ENCODE data around the gene UTP14A.
A peak's percentile ranks its signal among the peaks of the same experiment; 100 is the strongest.

UTP14A gene

GRCh38 chrX:129932821-129933321 lies 26.9 kb downstream of the UTP14A start:
- peak; percentile 39 for DNase-seq
- H3K4me1 Mint-ChIP-seq (ENCODE audit: low read depth) = peaks cover 5% of the 10 kb centered on the region
- H3K27me3 Mint-ChIP-seq = peaks cover 21% of the 10 kb centered on the region
- H3K36me3 Mint-ChIP-seq (ENCODE audit: low read depth) = peaks cover 19% of the 10 kb centered on the region
- H3K9me3 Mint-ChIP-seq = no peaks in the 10 kb centered on the region
- peak overlapping the region; percentile 56 for H3K4me3 Mint-ChIP-seq
- no peak overlapping the region for H3K27ac Mint-ChIP-seq

- H3K4me1 Mint-ChIP-seq (ENCODE audit: low read depth) = peaks cover 9% of the 10 kb centered on the region
- H3K9me3 Mint-ChIP-seq = no peaks in the 10 kb centered on the region
- peak overlapping the region; percentile 32 for H3K4me3 Mint-ChIP-seq
- H3K27me3 Mint-ChIP-seq = peaks cover 21% of the 10 kb centered on the region
- DNase-seq = no peak
- H3K36me3 Mint-ChIP-seq (ENCODE audit: low read depth) = peaks cover 15% of the 10 kb centered on the region
- no peak overlapping the region for H3K27ac Mint-ChIP-seq
These were observed 27.7 kb downstream of the UTP14A start for GRCh38 chrX:129933700-129934099.

GRCh38 chrX:129934461-129934860 lies 28.5 kb downstream of the UTP14A start:
- DNase-seq = no peak
- Mint-ChIP-seq H3K9me3 (no peaks in the 10 kb centered on the region), H3K4me1 (ENCODE audit: low read depth) (peaks cover 9% of the 10 kb centered on the region), H3K4me3 (no peak overlapping the region), H3K27ac (no peak overlapping the region), H3K36me3 (ENCODE audit: low read depth) (peaks cover 7% of the 10 kb centered on the region), H3K27me3 (peaks cover 25% of the 10 kb centered on the region)

GRCh38 chrX:129934952-129935351 lies 29.0 kb downstream of the UTP14A start:
- DNase-seq = no peak
- Mint-ChIP-seq H3K27ac (no peak overlapping the region), H3K27me3 (peaks cover 26% of the 10 kb centered on the region), H3K4me1 (ENCODE audit: low read depth) (peaks cover 9% of the 10 kb centered on the region), H3K4me3 (no peak overlapping the region), H3K36me3 (ENCODE audit: low read depth) (peaks cover 4% of the 10 kb centered on the region), H3K9me3 (no peaks in the 10 kb centered on the region)

- no peaks in the 10 kb centered on the region for H3K36me3 Mint-ChIP-seq (ENCODE audit: low read depth)
- no peak overlapping the region for H3K27ac Mint-ChIP-seq
- H3K4me3 Mint-ChIP-seq = no peak overlapping the region
These were observed 32.1 kb downstream of the UTP14A start for GRCh38 chrX:129938081-129938480.

GRCh38 chrX:129939986-129940385 lies 34.0 kb downstream of the UTP14A start:
- no peak for DNase-seq
- Mint-ChIP-seq H3K4me1 (ENCODE audit: low read depth) (peaks cover 4% of the 10 kb centered on the region), H3K27ac (no peak overlapping the region), H3K4me3 (no peak overlapping the region), H3K36me3 (ENCODE audit: low read depth) (no peaks in the 10 kb centered on the region), H3K9me3 (no peaks in the 10 kb centered on the region), H3K27me3 (peaks cover 11% of the 10 kb centered on the region)

More at GRCh38 chrX:129938081-129938480, 32.1 kb downstream of the UTP14A start:
- DNase-seq = no peak
- H3K9me3 Mint-ChIP-seq = no peaks in the 10 kb centered on the region
- H3K4me1 Mint-ChIP-seq (ENCODE audit: low read depth) = peaks cover 4% of the 10 kb centered on the region
- peaks cover 27% of the 10 kb centered on the region for H3K27me3 Mint-ChIP-seq

GRCh38 chrX:129940721-129941120 lies 34.8 kb downstream of the UTP14A start:
- Mint-ChIP-seq H3K9me3 (no peaks in the 10 kb centered on the region), H3K4me1 (ENCODE audit: low read depth) (peaks cover 4% of the 10 kb centered on the region), H3K4me3 (no peak overlapping the region), H3K27ac (no peak overlapping the region), H3K27me3 (peaks cover 11% of the 10 kb centered on the region), H3K36me3 (ENCODE audit: low read depth) (no peaks in the 10 kb centered on the region)
- DNase-seq = no peak

GRCh38 chrX:129945131-129945530 lies 39.2 kb downstream of the UTP14A start:
- Mint-ChIP-seq H3K27me3 (peaks cover 7% of the 10 kb centered on the region), H3K4me3 (no peak overlapping the region), H3K36me3 (ENCODE audit: low read depth) (no peaks in the 10 kb centered on the region), H3K27ac (no peak overlapping the region), H3K4me1 (ENCODE audit: low read depth) (no peaks in the 10 kb centered on the region), H3K9me3 (no peaks in the 10 kb centered on the region)
- DNase-seq = no peak

- Mint-ChIP-seq H3K36me3 (ENCODE audit: low read depth) (no peaks in the 10 kb centered on the region), H3K27me3 (peaks cover 18% of the 10 kb centered on the region), H3K4me1 (ENCODE audit: low read depth) (peaks cover 16% of the 10 kb centered on the region), H3K27ac (no peak overlapping the region), H3K9me3 (no peaks in the 10 kb centered on the region), H3K4me3 (peak overlapping the region; percentile 35)
- no peak for DNase-seq
These were observed 47.3 kb downstream of the UTP14A start for GRCh38 chrX:129953334-129953648.

GRCh38 chrX:129953881-129954280 lies 47.9 kb downstream of the UTP14A start:
- Mint-ChIP-seq H3K4me1 (ENCODE audit: low read depth) (peaks cover 16% of the 10 kb centered on the region), H3K9me3 (no peaks in the 10 kb centered on the region), H3K4me3 (peak overlapping the region; percentile 35), H3K27ac (peak overlapping the region; percentile 23), H3K36me3 (ENCODE audit: low read depth) (no peaks in the 10 kb centered on the region), H3K27me3 (peaks cover 20% of the 10 kb centered on the region)
- DNase-seq = no peak

- no peak for DNase-seq
- no peak overlapping the region for H3K4me3 Mint-ChIP-seq
- peaks cover 16% of the 10 kb centered on the region for H3K4me1 Mint-ChIP-seq (ENCODE audit: low read depth)
- H3K9me3 Mint-ChIP-seq = no peaks in the 10 kb centered on the region
- H3K36me3 Mint-ChIP-seq (ENCODE audit: low read depth) = no peaks in the 10 kb centered on the region
- H3K27ac Mint-ChIP-seq = no peak overlapping the region
- H3K27me3 Mint-ChIP-seq = peaks cover 21% of the 10 kb centered on the region
These were observed 48.8 kb downstream of the UTP14A start for GRCh38 chrX:129954804-129955203.

GRCh38 chrX:129955682-129956081 lies 49.7 kb downstream of the UTP14A start:
- H3K4me3 Mint-ChIP-seq = no peak overlapping the region
- no peaks in the 10 kb centered on the region for H3K36me3 Mint-ChIP-seq (ENCODE audit: low read depth)
- no peak overlapping the region for H3K27ac Mint-ChIP-seq
- peaks cover 23% of the 10 kb centered on the region for H3K27me3 Mint-ChIP-seq
- peaks cover 16% of the 10 kb centered on the region for H3K4me1 Mint-ChIP-seq (ENCODE audit: low read depth)
- no peak for DNase-seq
- no peaks in the 10 kb centered on the region for H3K9me3 Mint-ChIP-seq

- Mint-ChIP-seq H3K4me1 (ENCODE audit: low read depth) (peaks cover 16% of the 10 kb centered on the region), H3K27ac (no peak overlapping the region), H3K9me3 (no peaks in the 10 kb centered on the region), H3K36me3 (ENCODE audit: low read depth) (no peaks in the 10 kb centered on the region), H3K27me3 (peaks cover 23% of the 10 kb centered on the region), H3K4me3 (no peak overlapping the region)
- no peak for DNase-seq
These were observed 50.2 kb downstream of the UTP14A start for GRCh38 chrX:129956145-129956544.

- no peak for DNase-seq
- Mint-ChIP-seq H3K4me1 (ENCODE audit: low read depth) (peaks cover 22% of the 10 kb centered on the region), H3K9me3 (no peaks in the 10 kb centered on the region), H3K36me3 (ENCODE audit: low read depth) (no peaks in the 10 kb centered on the region), H3K4me3 (peak overlapping the region; percentile 53), H3K27ac (no peak overlapping the region), H3K27me3 (peaks cover 22% of the 10 kb centered on the region)
These were observed 50.8 kb downstream of the UTP14A start for GRCh38 chrX:129956765-129957164.

- Mint-ChIP-seq H3K9me3 (no peaks in the 10 kb centered on the region), H3K27ac (peak overlapping the region; percentile 37)
These were observed 51.5 kb downstream of the UTP14A start for GRCh38 chrX:129957241-129958082.

More at GRCh38 chrX:129957241-129958082, 51.5 kb downstream of the UTP14A start:
- H3K27me3 Mint-ChIP-seq = peaks cover 19% of the 10 kb centered on the region
- no peaks in the 10 kb centered on the region for H3K36me3 Mint-ChIP-seq (ENCODE audit: low read depth)
- peak overlapping the region; percentile 59 for H3K4me3 Mint-ChIP-seq
- peaks cover 21% of the 10 kb centered on the region for H3K4me1 Mint-ChIP-seq (ENCODE audit: low read depth)
- DNase-seq = peak; percentile 72

Data from activated T-cell treated with anti-CD3 and anti-CD28 coated beads, Interleukin-2, amount 50 U/mL, for 24 hours (primary cell).